ENCODE data around the gene EPC1.
A peak's percentile ranks its signal among the peaks of the same experiment; 100 is the strongest.
"Not testable (repeated sequence)": the region's sequence is repeated elsewhere in the genome, so short reads cannot be mapped to it uniquely, and the experiment has no call there.

EPC1 gene

GRCh38 chr10:32357056-32357735 is 10.2 kb upstream of the EPC1 start:
- no peaks in the 10 kb centered on the region for H3K27me3 Mint-ChIP-seq
- H3K27ac Mint-ChIP-seq, result no peak overlapping the region
- peaks cover 39% of the 10 kb centered on the region for H3K4me1 Mint-ChIP-seq
- no peak for DNase-seq (ENCODE audit: low spot score in 2 of 2)
- H3K9me3 Mint-ChIP-seq, result no peaks in the 10 kb centered on the region
- H3K4me3 Mint-ChIP-seq, result no peak overlapping the region
- peaks cover 22% of the 10 kb centered on the region for H3K36me3 Mint-ChIP-seq
- no peak for ATAC-seq (ENCODE audit: low read depth)

GRCh38 chr10:32354690-32355089 is 7.7 kb upstream of the EPC1 start:
- not testable (repeated sequence) for ATAC-seq (ENCODE audit: low read depth); H3K27ac Mint-ChIP-seq; H3K27me3 Mint-ChIP-seq; H3K9me3 Mint-ChIP-seq; DNase-seq (ENCODE audit: low spot score in 2 of 2); H3K4me3 Mint-ChIP-seq
- Mint-ChIP-seq H3K36me3 (peaks cover 15% of the 10 kb centered on the region), H3K4me1 (peaks cover 38% of the 10 kb centered on the region)

- DNase-seq (ENCODE audit: low spot score in 2 of 2), result no peak
- peak overlapping the region; percentile 99 for H3K27ac Mint-ChIP-seq
- H3K4me1 Mint-ChIP-seq, result peaks cover 44% of the 10 kb centered on the region
- no peaks in the 10 kb centered on the region for H3K9me3 Mint-ChIP-seq
- H3K4me3 Mint-ChIP-seq, result peak overlapping the region; percentile 16
- no peaks in the 10 kb centered on the region for H3K27me3 Mint-ChIP-seq
- ATAC-seq (ENCODE audit: low read depth), result no peak
- peaks cover 2% of the 10 kb centered on the region for H3K36me3 Mint-ChIP-seq
Observed at GRCh38 chr10:32350811-32351350, 3.9 kb upstream of the EPC1 start.

DNA sequence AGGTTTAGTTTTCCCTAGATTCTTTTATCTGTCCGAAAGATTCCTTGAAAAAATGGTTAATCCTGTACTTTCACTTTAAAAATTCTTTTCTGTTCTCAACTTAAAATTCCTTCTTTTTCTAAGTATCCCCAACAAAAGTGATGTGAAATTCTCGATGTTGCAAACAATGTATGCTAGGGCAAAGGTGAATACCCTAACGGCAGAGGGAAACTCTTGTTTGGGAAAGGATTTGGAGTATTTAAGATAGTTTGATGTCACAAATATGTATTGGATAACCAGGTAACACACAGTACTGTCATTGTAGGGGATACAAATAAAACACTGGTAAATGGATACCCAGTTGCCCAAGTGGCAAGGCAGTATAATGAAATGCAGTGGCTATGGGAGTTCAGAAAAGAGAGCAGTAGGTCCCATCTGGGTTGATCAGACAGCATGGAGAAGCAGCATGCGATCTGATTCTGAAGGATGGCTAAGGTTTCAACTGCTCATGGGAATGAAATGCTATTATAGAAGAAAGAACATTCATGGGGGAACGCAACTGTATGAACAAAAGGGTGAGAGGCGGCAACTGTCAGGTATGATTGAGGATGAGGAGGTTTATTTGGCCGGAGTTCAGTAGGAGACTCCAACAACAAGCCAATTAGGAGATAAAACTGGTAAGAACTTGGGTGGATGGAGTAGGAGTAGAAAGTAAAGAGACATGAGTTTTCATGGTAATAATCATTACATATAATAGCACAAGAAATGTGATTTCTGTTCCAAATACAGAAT is 3.2 kb upstream of the EPC1 start:
- Mint-ChIP-seq H3K27me3 (no peaks in the 10 kb centered on the region), H3K36me3 (no peaks in the 10 kb centered on the region), H3K9me3 (no peaks in the 10 kb centered on the region), H3K27ac (peak overlapping the region; percentile 99), H3K4me1 (peaks cover 45% of the 10 kb centered on the region), H3K4me3 (no peak overlapping the region)
- no peak for DNase-seq (ENCODE audit: low spot score in 2 of 2)
- no peak for ATAC-seq (ENCODE audit: low read depth)

DNA sequence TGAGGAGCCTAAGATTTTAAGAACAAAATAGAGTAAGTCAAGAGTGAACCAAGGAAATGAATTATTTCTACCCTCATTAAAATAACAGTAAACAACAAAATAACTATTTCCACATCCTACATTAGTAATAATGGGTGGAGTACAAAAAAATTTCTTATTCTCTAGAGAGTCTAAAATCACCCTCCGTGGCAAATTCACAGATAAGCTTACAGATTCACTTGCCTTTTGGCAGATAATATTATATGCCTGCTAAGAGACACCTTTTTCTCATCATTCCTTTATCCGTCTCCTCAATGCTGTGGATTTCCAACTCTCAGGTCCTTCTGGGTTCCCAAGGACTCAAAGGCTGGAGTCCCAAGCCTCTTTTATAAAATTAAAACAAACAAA is 2.2 kb upstream of the EPC1 start:
- peak in 1 of 2 donors; percentile 16 for DNase-seq (ENCODE audit: low spot score in 2 of 2)
- Mint-ChIP-seq H3K9me3 (no peaks in the 10 kb centered on the region), H3K27ac (peak overlapping the region; percentile 99), H3K36me3 (no peaks in the 10 kb centered on the region), H3K4me1 (peaks cover 47% of the 10 kb centered on the region), H3K27me3 (no peaks in the 10 kb centered on the region), H3K4me3 (peak overlapping the region; percentile 76)
- no peak for ATAC-seq (ENCODE audit: low read depth)

- peak overlapping the region; percentile 99 for H3K27ac Mint-ChIP-seq
- no peaks in the 10 kb centered on the region for H3K27me3 Mint-ChIP-seq
- H3K9me3 Mint-ChIP-seq, result no peaks in the 10 kb centered on the region
- no peak for ATAC-seq (ENCODE audit: low read depth)
- no peak for DNase-seq (ENCODE audit: low spot score in 2 of 2)
- peaks cover 47% of the 10 kb centered on the region for H3K4me1 Mint-ChIP-seq
- H3K4me3 Mint-ChIP-seq, result peak overlapping the region; percentile 76
- no peaks in the 10 kb centered on the region for H3K36me3 Mint-ChIP-seq
Observed at GRCh38 chr10:32348297-32349198, 1.6 kb upstream of the EPC1 start.

GRCh38 chr10:32347363-32348022 is 535 bp upstream of the EPC1 start:
- peak overlapping the region; percentile 86 for H3K4me3 Mint-ChIP-seq
- H3K27ac Mint-ChIP-seq, result peak overlapping the region; percentile 99
- ATAC-seq (ENCODE audit: low read depth) (peak; percentile 0), DNase-seq (ENCODE audit: low spot score in 2 of 2) (no peak)
- peaks cover 41% of the 10 kb centered on the region for H3K4me1 Mint-ChIP-seq
- H3K9me3 Mint-ChIP-seq, result no peaks in the 10 kb centered on the region
- H3K36me3 Mint-ChIP-seq, result no peaks in the 10 kb centered on the region
- no peaks in the 10 kb centered on the region for H3K27me3 Mint-ChIP-seq

DNA sequence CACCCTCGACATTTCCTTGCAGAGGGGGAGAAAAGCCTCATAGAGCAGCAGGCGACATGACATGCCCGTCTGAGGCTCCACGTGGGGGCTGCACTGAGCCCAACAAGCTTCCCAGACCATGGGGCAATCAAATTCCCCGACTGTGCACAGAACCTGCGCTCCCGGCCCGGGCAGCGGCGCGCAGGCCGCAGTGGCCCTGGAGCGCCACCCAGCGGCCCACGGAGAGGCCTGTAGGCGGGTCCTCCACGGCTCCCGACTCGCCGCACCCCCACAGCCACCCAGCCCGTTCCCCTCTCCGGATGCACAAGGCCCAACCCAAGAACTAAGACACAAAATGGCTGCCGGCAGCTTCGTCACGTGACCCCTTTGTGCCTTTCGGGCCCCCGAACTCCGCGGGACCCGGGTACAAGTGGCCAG is 816 bp downstream of the EPC1 start:
- H3K4me1 Mint-ChIP-seq, result peaks cover 43% of the 10 kb centered on the region
- H3K27me3 Mint-ChIP-seq, result no peaks in the 10 kb centered on the region
- no peaks in the 10 kb centered on the region for H3K36me3 Mint-ChIP-seq
- DNase-seq (ENCODE audit: low spot score in 2 of 2) (peak in 1 of 2 donors; percentile 97), ATAC-seq (ENCODE audit: low read depth) (peak; percentile 77)
- H3K4me3 Mint-ChIP-seq, result peak overlapping the region; percentile 91
- H3K27ac Mint-ChIP-seq, result peak overlapping the region; percentile 99
- H3K9me3 Mint-ChIP-seq, result no peaks in the 10 kb centered on the region

DNA sequence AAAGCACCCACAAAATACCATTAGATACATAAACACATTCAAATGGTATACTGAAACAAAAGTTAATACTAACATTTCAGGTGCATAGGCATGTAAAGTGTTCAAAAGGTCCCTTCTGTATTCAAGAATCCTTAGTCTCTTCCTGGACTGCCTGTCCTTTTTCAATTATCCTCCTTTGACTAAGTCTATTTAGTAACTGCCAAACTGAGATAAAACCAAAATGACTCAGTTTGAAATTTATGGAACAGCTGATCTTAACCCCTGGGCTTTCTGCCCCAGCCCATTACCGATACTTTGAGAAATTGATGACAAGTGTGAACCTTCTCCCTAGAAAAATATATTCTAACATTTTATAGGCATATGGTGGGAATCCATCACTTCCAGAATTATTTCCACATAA is 5.4 kb downstream of the EPC1 start:
- peaks cover 40% of the 10 kb centered on the region for H3K4me1 Mint-ChIP-seq
- no peak overlapping the region for H3K27ac Mint-ChIP-seq
- H3K9me3 Mint-ChIP-seq, result no peaks in the 10 kb centered on the region
- no peaks in the 10 kb centered on the region for H3K27me3 Mint-ChIP-seq
- H3K4me3 Mint-ChIP-seq, result no peak overlapping the region
- DNase-seq (ENCODE audit: low spot score in 2 of 2) (no peak), ATAC-seq (ENCODE audit: low read depth) (no peak)
- H3K36me3 Mint-ChIP-seq, result peaks cover 14% of the 10 kb centered on the region

DNA sequence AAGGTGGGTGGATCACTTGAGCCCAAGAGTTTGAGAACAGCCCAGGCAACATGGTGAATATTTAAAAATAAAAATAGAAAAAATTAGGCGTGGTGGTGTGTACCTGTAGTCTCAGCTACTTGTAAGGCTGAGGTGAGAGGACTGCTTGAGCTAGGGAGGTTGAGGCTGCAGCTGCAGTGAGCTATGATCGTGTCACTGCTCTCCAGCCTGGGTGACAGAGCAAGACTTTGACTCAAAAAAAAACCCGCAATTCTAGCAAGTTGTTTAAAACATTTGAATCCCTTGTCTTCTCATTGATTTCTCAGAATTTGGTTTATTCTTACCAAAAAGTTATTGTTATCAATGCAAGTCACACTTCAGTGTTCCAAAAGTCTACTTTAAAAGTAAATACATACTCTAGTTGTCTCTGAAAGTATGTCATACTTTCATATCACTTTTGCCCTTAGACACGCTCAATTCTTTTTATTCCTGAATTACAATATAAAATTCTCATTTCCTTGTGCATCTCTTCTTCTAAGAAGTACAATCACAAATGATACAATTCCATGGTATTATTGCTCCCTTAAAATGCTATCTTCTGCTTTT is 6.3 kb downstream of the EPC1 start:
- Mint-ChIP-seq H3K9me3 (no peaks in the 10 kb centered on the region), H3K27ac (no peak overlapping the region), H3K27me3 (no peaks in the 10 kb centered on the region), H3K4me3 (no peak overlapping the region), H3K36me3 (peaks cover 19% of the 10 kb centered on the region), H3K4me1 (peaks cover 47% of the 10 kb centered on the region)
- DNase-seq (ENCODE audit: low spot score in 2 of 2), result no peak
- no peak for ATAC-seq (ENCODE audit: low read depth)

DNA sequence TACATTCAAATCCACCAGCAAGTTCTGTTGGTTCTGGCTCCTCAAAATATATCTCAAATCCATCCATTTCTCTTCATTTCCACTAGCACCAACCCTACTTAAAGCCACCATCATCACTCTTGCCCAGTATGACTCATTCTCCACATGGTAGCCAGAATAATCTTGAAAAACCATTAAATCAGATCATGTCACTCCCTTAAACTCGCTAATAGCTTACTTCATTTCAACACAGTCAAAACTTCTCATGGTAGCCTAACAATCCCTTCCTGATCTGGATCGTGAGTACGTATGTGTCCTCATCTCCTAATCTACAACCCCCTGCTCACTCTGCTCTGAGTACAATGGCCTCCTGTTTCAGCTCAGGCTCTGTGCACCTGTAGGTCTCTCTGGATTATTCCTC is 8.7 kb downstream of the EPC1 start:
- DNase-seq (ENCODE audit: low spot score in 2 of 2), result no peak
- peak overlapping the region; percentile 86 for H3K27ac Mint-ChIP-seq

GRCh38 chr10:32337350-32337749 is 9.6 kb downstream of the EPC1 start:
- Mint-ChIP-seq H3K4me1 (peaks cover 60% of the 10 kb centered on the region), H3K36me3 (peaks cover 27% of the 10 kb centered on the region), H3K9me3 (no peaks in the 10 kb centered on the region), H3K27ac (peak overlapping the region; percentile 86), H3K27me3 (no peaks in the 10 kb centered on the region), H3K4me3 (peak overlapping the region; percentile 34)
- DNase-seq (ENCODE audit: low spot score in 2 of 2) (no peak), ATAC-seq (ENCODE audit: low read depth) (no peak)

More for the DNA sequence above, 8.7 kb downstream of the EPC1 start:
- Mint-ChIP-seq H3K9me3 (no peaks in the 10 kb centered on the region), H3K4me3 (peak overlapping the region; percentile 34), H3K36me3 (peaks cover 25% of the 10 kb centered on the region), H3K4me1 (peaks cover 56% of the 10 kb centered on the region), H3K27me3 (no peaks in the 10 kb centered on the region)
- no peak for ATAC-seq (ENCODE audit: low read depth)

DNA sequence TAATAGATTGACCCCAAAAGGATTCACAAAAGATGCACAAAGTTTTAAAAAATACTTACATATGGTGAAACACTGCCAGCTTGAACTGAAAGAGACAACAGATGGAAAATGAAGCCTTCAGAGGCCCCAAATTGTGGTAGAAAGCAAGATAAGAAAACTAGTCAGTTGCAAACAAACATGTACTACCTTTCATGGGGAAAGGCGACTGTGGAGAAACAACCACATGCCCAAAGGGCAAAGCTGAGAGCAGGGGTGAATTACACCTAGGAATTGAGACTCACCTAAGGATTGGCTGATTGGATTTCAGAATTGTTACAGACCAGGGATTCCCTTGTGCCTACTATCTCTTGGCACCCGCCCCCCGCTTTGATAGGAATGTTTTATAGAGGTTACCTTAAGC is 13.1 kb downstream of the EPC1 start:
- peaks cover 72% of the 10 kb centered on the region for H3K4me1 Mint-ChIP-seq
- H3K27ac Mint-ChIP-seq, result peak overlapping the region; percentile 66
- no peaks in the 10 kb centered on the region for H3K27me3 Mint-ChIP-seq
- no peak for ATAC-seq (ENCODE audit: low read depth)
- H3K9me3 Mint-ChIP-seq, result no peaks in the 10 kb centered on the region
- no peak for DNase-seq (ENCODE audit: low spot score in 2 of 2)
- H3K4me3 Mint-ChIP-seq, result no peak overlapping the region
- H3K36me3 Mint-ChIP-seq, result peaks cover 25% of the 10 kb centered on the region

Data from memory B cell (primary cell).